Cortex of kidney (tissue), 1 donor: ENCODE data around the gene RAX2.

Source experiments
- DNase-seq: peaks from one replicate; lab custom pipeline; 2025; lab: John Stamatoyannopoulos, UW

RAX2 gene

DNA sequence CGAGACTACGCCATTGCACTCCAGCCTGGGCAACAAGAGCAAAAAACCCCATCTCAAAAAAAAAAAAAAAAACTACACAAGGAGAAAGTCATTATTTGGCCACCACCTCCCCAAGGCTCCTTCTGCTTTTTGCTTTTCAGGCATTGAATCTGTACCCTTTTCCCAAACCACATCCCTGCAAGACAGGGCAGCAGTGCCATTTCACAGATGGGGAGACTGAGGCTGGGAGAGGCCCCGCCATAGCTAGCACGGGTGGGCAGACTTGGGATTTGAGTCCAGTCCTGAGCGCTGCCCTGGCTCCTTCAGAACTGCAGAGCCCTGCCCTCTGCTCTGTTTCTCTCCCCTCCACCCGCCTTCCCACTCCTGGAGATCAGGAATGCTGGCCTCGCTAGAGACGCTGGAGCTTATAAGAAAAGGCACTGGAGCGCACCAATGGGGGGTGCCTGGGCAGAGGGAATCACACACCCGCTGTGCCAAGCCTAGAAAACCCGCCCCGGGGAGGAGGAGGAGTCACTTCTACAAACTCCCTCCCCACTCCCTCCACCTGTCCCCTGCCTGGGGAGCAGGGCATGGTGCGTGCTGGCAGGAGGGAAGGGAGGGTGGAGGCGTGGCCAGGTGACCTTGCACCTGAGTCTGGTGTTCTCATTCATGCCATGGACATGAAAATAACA, 46.3 kb downstream of the RAX2 start:
- no peak for DNase-seq

DNA sequence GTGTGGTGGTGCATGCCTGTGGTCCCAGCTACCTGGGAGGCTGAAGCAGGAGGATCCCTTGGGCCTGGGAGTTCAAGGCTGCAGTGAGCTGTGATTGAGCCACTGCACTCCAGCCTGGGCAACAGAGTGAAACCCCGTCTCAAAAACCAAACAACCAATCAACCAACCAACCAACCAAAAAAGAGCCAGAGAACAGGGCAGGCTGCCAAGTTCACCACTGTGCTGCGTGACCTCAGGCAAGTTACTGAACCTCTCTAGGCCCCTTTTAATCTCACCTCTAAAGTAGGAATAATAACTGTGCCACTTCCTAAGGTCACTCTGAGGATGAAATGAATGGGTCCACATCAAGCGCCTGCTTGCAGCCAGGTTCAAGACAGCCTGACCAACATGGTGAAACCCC, 46.9 kb downstream of the RAX2 start:
- no peak for DNase-seq

DNA sequence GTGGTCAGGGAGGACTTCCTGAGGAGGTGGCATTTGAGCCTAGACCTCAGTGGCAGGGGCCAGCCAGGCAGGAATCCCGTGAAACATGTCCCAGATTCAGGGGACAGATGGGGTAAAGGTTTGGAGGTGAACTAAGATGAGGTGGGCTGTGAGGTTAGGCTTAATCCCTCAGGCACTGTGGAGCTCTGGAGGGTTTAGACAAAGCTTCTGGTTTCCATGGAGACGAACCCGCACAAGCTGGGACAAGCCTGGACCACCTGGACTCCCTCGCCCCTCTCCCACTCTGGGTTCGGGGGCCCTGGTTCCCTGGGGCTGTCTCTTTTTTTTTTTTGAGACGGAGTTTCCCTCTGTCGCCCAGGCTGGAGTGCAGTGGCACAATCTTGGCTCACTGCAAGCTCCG, 48.1 kb downstream of the RAX2 start:
- DNase-seq, result no peak

DNA sequence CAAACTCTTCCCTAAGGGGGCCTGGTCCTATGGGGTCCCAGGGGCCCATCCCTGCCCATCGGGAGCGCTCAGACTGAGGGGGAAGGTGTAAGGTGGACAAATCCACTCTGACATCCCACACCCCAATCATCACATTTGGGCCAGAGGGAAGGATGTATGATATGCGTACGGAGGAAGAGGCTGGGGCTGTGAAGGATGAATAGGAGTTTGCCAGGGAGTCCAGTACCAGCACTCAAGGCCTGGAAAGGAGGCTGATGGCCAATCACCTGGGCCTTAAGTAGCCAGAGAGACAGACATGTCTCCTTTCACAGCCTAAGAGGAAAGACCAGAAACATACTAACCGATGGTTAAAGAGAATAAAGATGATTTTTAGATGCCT, 48.9 kb downstream of the RAX2 start:
- DNase-seq, result no peak

DNA sequence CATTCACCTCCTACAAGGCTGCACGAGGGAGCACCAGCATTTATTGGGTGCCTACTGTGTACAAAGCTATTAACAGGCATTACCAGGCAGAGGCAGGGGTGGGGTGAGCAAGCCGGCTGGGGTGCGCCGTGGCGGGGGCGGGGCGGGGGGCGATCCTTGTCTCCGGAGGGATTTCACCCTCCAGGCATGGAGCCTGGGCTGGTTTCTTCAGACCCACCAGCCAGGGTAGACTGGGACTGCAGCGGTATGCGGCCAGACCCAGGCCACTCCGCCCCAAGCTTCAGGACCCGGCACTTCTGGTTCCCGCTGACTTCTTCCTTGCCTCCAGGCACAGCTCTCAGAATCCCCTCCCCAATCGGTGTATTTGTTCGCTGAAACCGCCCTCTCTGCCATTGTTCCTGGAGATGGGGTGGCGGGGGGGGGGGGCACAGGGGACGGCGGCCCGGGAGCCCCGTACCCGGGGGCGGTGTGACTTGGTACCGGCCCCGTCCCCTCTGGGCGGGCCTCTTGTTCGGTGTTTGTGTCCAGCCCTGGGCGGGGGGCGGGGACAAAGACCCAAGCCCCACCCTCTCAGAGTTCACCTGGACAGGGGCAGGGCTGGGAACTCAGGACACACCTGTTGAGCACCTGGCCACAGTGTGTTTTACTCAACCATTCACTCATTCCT, 49.5 kb downstream of the RAX2 start:
- DNase-seq, result no peak

DNA sequence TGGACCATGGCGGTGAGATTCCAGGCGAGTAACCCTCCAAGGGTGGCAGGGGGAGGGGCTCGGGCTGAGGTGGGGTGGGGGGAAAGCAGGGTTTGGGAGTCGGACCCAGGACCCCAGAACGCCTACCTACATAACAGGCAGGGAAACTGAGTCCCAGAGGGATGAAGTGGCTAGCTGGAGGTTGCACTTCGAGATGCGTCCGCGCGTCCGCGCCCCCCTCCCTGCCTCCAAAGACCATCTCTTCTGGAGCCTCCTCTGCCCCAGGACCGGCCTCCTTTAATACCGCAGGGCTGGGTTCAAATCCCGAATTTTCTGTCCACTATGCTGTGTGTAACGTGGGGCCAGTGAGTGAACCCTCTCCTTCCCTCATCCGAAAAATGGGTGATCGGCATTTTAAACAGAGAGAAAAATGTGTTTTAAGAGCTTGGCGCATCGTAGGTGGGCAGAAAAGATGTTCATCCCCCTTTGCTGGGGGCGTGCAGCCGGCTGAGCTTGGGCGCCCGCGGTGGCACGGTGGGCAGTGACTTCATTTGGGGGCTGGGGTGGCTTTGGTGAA, 50.1 kb downstream of the RAX2 start:
- DNase-seq, result no peak

DNA sequence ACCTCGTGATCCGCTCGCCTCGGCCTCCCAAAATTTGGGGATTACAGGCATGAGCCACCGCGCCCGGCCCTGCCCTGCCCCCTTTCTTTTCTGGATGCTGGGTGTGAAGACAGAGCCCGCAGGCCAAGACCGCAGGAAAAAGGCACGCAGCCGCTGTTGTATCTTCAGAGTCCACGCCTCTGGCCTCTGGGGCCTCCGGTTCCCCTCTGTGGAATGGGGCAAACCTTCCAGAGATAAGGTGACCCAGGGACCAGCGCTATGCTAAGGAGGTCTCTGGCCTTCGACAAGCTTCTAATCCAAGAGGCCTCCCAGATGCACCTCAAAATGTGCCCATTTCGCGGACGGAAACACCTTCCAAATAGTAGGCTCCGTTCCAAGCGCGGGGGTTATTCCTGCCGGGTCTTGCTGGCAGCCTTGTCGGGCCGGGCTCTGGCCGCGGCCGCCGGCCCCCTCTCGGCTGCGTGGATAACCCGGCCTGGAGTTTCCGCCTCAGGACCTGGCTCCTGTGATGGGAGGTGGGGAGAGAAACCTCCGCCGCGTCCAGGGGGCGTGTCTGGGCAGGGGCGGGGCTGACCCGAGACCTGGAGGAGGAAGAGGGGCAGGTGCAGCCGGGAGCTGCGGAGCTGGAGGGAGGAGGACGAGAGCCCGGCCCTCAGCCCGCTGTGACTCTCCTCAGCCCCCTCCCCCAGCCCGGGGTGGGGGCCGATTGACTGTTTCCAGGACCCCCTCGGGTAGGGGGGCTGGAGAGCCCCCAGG, 50.7 kb downstream of the RAX2 start:
- peak; percentile 66 for DNase-seq

DNA sequence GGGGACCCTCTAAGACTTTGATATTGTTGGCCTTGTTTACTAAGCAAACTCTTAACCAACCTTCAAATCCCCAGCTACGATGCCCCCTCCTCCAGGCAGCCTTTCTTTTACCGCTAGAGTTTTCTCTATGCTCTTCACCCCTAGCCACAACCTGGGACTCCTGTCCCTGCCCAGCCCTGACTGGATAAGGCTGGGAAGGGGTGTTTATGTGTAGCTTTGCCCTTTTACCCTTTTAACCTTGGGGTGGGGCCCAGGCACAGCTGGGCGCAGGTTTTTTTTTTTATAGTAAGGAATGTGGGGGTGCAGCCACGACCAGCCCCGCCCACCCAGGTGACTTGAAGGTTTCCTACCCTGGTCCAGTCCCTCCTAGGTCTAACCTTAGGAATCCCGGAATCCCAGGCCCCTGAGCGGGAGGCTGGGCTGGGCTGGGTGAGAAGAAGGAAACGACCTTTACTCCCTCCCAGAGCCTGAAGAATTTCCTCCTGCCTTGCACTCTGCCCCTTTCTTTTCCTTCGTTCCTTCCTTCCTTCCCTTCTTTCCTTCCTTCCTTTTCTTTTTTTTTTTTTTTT, 51.6 kb downstream of the RAX2 start:
- DNase-seq, result no peak

DNA sequence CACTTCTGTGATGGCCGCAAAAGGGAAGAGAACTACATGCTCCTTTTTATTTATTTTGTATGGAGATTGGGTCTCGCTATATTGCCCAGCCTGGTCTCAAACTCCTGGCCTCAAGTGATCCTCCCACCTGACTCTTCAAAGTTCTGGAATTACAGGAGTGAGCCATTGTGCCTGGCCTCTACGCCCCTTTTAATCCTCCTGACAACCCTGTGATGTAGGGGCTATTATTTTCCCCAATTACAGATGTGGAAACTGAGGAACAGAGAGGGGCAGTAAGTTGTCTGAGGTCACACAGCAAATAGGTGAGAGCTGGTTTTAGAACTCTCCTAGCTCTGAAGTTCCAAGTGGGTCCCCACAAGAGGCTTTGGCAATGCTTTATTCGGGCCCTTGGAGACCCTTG, 52.2 kb downstream of the RAX2 start:
- no peak for DNase-seq
